HG03064 (cell line): Measurements from ENCODE around the gene COMP.

Experiments used
- ATAC-seq: cut with Tn5 transposase; IDR thresholded peaks from one replicate; pipeline ENCODE4 v1.9.1; 2021; ENCODE audit warnings: low read depth; ENCODE audit not compliant: unreplicated experiment

COMP gene

GRCh38 chr19:18804139-18804601 lies 13.1 kb upstream of the COMP start:
- no peak for ATAC-seq

DNA sequence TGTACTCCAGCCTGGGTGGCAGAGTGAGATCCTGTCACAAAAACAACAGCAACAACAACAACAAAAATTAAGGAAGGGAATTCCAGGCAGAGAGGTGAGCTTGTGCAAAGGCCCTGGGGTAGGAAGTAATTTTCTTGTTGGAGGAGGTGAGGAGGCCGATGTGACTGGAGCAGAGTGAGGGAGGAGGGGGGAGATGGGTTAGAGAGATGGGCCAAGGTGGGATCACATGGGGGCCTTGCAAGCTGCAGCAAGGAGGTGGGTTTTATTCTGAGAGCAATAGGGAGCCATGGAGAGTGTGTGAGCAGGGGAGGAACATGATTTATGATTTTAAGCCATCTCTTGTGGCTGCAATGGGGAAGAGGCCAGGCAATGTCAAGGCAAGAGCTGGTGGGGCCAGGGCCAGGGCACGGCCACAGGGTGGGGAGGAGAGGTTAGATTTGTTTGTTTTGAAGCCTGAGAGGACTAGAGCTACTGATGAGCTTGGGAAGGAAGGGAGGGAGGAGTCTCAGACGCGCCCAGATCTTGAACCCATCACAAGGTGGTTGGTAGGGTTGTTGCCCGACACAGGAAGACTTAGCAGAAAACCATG lies 12.5 kb upstream of the COMP start:
- no peak for ATAC-seq

DNA sequence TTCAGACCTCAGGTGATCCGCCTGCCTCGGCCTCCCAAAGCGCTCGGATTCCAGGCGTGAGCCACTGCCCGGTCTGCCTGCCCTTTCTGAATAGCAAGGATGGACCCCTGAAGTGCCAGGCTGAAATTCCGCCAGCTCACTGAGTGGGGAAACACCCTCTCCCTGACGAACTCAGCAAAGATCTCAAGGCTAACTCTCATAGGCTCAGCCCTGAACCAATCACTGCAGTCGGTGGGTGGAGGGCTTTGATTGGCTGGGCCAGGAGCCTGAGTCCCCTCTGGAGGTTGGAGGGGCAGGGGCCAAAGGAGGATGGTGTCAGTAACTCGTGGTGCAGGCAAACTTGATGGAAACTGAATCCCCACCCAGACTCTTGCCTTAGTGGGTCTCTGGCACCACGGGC lies 11.2 kb upstream of the COMP start:
- no peak for ATAC-seq

DNA sequence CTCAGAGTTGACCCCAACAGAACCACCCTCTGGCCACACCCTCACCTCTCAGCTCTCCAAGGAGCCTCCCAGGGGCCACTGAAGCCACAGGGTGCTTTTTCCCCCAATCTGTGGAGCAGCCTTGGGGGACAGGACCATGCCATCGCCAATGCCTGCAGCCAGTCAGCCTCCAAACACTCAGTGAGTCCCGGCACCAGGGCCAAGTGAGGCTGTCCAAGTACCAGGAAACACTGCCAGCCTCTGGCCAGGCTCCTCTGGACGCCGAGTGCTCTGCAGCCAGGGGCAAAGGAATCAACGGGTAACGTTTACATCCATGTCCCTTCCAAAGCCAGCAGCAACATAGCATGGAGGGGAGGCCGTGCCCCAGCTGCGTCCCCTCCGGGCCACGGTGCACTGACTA lies 9.5 kb upstream of the COMP start:
- no peak for ATAC-seq

GRCh38 chr19:18800079-18800478 lies 9.0 kb upstream of the COMP start:
- no peak for ATAC-seq

- ATAC-seq = no peak
Measured at GRCh38 chr19:18799389-18799970, 8.4 kb upstream of the COMP start.

DNA sequence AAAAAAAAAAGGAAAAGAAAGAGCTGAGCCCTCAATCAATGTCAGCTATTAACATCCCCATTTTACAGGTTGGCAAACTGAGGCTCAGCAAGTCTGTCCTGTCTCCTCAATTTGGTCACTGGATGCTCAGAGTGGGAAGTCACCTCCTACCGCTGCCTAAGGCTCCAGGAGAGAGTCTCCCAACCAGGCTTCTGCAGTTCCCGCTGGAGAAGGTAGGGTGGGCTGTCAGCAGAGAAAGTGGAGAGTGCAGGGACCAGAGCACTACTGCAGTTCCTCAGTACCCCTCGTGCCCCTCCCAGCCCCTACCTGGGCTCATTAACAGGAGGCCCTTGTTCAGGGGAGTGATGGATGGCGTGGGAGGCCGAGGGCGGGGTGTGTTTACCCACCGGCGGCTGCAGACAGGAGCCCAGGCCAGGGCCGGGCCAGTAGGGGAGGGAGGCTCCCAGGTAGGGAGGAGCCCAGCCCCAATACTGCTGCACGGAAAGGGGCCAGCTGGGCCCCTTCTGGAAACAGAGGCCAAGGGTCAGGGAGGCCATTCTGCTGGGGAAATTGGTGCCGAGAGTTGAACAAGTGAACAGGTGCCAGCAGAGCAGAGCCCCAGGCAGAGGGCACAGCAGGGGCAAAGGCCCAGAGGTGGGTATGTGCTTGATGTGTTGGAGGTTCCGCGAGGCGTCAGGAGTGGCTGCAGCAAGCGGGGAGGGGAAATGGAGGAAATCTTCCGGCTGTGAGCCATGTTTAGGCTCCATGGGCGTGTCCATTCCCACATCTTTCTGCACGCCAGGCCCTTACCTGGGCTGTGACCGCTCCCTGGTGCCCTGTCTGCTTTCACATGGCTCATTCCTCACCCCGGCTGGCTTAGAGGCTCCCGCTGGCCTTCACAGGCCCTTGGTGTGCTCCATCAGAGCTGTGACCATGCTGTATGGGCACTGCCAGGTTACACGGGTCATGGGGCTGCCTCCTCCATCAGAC lies 7.6 kb upstream of the COMP start:
- no peak for ATAC-seq

DNA sequence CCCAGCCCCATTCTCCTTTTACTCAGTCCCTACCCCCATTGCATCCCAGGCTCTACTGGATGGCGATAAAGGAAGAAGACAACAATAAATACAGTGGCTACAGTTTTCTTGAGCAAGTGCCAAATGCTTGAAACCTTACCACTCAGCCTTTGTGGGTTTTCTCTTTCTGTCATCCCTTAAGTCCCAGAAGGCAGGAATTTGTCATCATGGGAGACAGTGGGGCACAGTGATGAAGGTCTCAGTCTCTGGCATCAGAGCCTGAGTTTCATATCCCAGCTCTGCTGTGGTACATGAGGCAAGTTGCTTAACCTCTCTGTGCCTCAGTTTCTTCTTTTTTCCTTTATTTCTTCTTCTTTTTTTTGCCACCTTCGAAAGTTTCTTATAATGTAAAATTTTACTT lies 5.1 kb upstream of the COMP start:
- ATAC-seq = no peak

DNA sequence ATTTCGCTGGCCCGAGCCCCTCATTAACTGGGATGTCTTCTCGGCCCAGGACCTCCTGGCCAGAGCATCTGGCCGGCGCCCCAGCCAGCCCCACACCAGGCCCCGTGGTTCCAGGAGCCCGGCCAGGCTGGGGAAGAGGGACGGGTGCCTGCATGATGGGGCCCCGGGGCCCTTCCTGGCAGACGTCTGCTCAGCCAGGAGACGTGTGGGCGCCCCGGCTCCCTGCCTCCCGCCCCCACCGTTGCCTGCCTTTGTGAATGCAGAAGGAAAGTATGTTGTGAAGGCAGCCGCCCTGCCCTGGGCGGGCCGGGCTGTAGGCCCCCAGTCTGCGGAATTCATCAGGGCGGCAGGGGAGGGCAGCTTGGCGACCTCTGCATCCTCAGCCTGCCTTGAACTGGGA lies 4.4 kb upstream of the COMP start:
- no peak for ATAC-seq

- no peak for ATAC-seq
Measured at GRCh38 chr19:18794692-18795091, 3.6 kb upstream of the COMP start.

DNA sequence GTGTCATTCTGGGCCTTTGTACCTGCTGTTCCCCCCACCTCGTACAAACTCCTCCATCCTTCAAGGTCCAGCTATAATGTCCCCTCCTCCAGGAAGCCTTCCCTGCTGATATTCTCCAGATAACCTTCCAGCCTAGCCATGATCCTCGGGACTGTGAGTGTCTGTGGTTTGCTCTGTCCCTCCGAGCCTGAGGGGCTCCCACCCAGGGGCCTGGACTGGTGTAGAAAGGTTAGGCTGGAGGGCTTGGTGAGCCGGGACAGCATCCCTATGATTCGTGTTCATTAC lies 2.9 kb upstream of the COMP start:
- ATAC-seq = no peak

GRCh38 chr19:18793144-18794028 lies 2.3 kb upstream of the COMP start:
- ATAC-seq = no peak

DNA sequence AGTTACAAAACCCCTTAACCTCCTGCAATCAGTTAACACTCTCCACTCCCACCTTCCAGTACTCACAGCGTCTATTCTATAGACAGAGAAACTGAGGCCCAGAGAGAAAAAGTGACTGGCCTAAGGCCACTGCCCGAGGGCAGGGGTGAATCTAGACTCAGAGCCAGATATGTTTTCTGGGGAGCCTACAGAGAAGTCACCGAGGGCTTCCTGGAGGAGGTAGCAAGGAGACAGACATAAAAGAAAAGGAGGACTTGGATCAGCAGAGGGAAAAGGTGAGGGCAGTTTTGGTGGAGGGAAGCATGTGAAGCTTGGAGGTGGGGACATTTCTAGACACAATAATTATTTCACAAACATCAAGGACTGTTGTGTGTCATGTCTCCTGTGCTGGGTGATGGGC lies 1.6 kb upstream of the COMP start:
- no peak for ATAC-seq

GRCh38 chr19:18791315-18791678 lies 192 bp upstream of the COMP start:
- no peak for ATAC-seq

- no peak for ATAC-seq
Measured at GRCh38 chr19:18789883-18790565, 1.1 kb downstream of the COMP start.

DNA sequence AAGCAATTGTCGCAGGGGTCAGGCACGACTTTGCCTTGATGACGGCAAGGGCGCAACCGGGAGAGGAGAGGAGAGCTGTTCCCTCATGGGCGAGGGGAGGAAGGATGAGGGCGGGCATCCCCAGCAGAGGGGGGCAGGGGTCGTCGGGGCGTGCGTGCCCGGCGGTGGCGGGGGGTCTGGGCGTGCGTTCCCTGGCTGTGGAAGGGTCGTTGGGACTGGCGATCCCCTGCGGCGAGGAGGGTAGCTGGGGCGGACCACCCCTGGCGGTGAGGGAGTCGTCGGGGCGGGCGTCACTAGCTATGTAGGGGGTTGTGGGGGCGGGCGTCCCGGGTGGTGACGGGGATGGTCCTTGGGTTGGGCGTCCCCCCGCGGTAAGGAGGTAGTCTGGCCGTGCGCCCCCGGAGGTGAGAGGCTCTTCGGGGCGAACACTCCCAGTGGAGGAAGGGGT lies 1.7 kb downstream of the COMP start:
- no peak for ATAC-seq

DNA sequence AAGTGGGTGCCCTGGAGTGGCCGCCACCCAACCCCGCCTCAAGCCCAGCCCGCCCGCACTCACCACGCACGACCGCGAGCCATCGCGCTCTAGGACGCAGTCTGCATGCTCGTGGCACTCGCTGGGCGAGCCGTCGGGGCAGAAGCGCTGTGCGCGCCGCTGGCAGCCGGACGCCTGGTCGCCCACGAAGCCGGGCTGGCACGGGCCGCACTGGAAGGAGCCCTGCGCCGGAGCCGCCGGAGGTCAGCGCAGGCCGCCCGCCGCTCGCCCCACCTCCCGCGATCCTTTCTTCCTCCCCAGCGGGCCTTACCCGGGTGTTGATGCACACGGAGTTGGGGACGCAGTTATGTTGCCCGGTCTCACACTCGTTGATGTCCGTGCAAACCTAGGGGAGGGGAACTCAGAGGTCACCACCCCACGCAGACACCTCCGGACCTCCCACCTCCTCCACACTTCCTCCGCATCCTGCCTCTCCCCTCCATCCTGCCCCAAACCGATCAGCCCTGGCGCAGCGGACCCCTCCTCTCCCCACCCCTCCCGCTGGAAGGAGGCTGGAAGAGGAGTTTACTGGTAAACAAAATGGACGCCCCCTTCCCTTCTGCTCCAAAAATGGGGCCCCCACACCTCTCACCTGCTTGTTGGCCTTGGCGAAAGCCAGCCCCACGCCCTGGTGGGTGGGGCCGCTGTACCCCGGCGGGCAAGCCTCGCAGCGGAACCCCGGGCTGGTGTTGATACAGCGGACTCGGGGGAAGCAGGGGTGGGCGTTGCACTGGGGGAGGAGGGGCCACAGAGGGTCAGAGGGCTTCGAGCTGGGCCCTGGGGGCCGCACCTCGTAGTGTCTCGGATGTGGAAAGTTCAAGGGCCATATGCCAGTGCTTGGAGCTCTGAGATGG lies 2.3 kb downstream of the COMP start:
- no peak for ATAC-seq

GRCh38 chr19:18785179-18786124 lies 5.7 kb downstream of the COMP start:
- no peak for ATAC-seq
